GM10248 (cell line): ENCODE measurements around the gene NAA80.

Experiments used
- CTCF ChIA-PET: fragments of 300-600 bp; sonication (Branson Sonifier 250); formaldehyde crosslinking; extraction: SDS; loops from one replicate; lab custom pipeline; 2021; ENCODE audit warnings: antibody characterized with exemption; lab: Yijun Ruan, JAX
- POLR2A ChIA-PET: fragments of 350-650 bp; sonication (Branson Sonifier 250); formaldehyde crosslinking; extraction: SDS; loops from one replicate; lab custom pipeline; 2020; ENCODE audit warnings: antibody characterized with exemption; lab: Yijun Ruan, JAX
- DNase-seq: peaks from one replicate; pipeline ENCODE4 v3.0.0; 2012; ENCODE audit errors: extremely low spot score
- CTCF ChIP-seq: IDR thresholded peaks from 2 replicates; pipeline ENCODE4 v1.5.1; 2012; ENCODE audit warnings: mild to moderate bottlenecking, low read depth; ENCODE audit errors: extremely low read depth, missing control alignments, control extremely low read depth

The NAA80 gene

GRCh38 chr3:50304601-50305000 lies 5.4 kb upstream of the NAA80 start:
- TF ChIP-seq CTCF: no peak
- no peak for DNase-seq
- CTCF ChIA-PET: interaction anchor here (1.6 to 3.6 kb wide), 3 partner anchors 9 to 19 kb away, joined by 4 to 16 read pairs (median 5); partner anchors contain the start of gene HYAL2
- POLR2A ChIA-PET: interaction anchor here (0.6 kb wide), 1 partner anchor 32 kb away, joined by 4 read pairs; no protein-coding TSS in a partner anchor

- no peak for DNase-seq
- ChIA-PET CTCF (interaction anchor here (1.5 kb wide), 1 partner anchor 19 kb away, joined by 4 read pairs; the partner anchor contains the start of gene HYAL2), POLR2A (interaction anchor here (0.6 kb wide), 1 partner anchor 25 kb away, joined by 4 read pairs; no protein-coding TSS in a partner anchor)
- no peak for TF ChIP-seq CTCF
Observed at GRCh38 chr3:50303013-50303815, 4.0 kb upstream of the NAA80 start, which contains the start of gene HYAL1. HYAL1 (minus strand) TSS chr3:50303574; CDS start chr3:50302956, 618 bp downstream.

- CTCF ChIA-PET: interaction anchor here (1.3 to 1.5 kb wide), 3 partner anchors 16 to 23 kb away, joined by 3 to 4 read pairs (median 3); partner anchors contain the start of genes HYAL2 and LSMEM2
- POLR2A ChIA-PET: interaction anchor here (0.6 kb wide), 1 partner anchor 26 kb away, joined by 4 read pairs; no protein-coding TSS in a partner anchor
- DNase-seq: no peak
Observed at GRCh38 chr3:50302095-50303012, 3.1 kb upstream of the NAA80 start.

GRCh38 chr3:50300681-50301254 lies 1.6 kb upstream of the NAA80 start:
- no peak for DNase-seq
- ChIA-PET POLR2A (no interaction called here), CTCF (interaction anchor here (1.0 kb wide), 1 partner anchor 23 kb away, joined by 5 read pairs; no protein-coding TSS in a partner anchor)
- no peak for TF ChIP-seq CTCF

More at GRCh38 chr3:50302095-50303012, 3.1 kb upstream of the NAA80 start:
- no peak for TF ChIP-seq CTCF

- DNase-seq: no peak
- TF ChIP-seq CTCF: no peak
- POLR2A ChIA-PET: interaction anchor here (0.6 to 2.2 kb wide), 9 partner anchors 18 to 445 kb away, joined by 3 to 13 read pairs (median 4); partner anchors contain the start of gene GNAI2
- CTCF ChIA-PET: interaction anchor here (0.8 to 3.5 kb wide), 11 partner anchors 13 to 53 kb away, joined by 3 to 23 read pairs (median 5); no protein-coding TSS in a partner anchor
Observed at GRCh38 chr3:50299929-50300680, 900 bp upstream of the NAA80 start.
